ENCODE measurements around the gene CPNE7.
"Not testable (repeated sequence)": the region's sequence is repeated elsewhere in the genome, so short reads cannot be mapped to it uniquely, and the experiment has no call there.

Gene CPNE7

GRCh38 chr16:89586218-89586617 lies 10.7 kb downstream of the CPNE7 start:
- DNase-seq, result no peak

- DNase-seq, result no peak
Measured at GRCh38 chr16:89586853-89587252, 11.3 kb downstream of the CPNE7 start.

- DNase-seq, result not testable (repeated sequence)
Measured at GRCh38 chr16:89587676-89588075, 12.1 kb downstream of the CPNE7 start.

GRCh38 chr16:89588413-89589109 lies 13.0 kb downstream of the CPNE7 start:
- no peak for DNase-seq

GRCh38 chr16:89589241-89589926 lies 13.8 kb downstream of the CPNE7 start:
- no peak for DNase-seq

GRCh38 chr16:89593841-89594240 lies 18.3 kb downstream of the CPNE7 start:
- DNase-seq, result no peak

GRCh38 chr16:89595330-89596060 lies 19.9 kb downstream of the CPNE7 start:
- no peak for DNase-seq

- no peak for DNase-seq
Measured at GRCh38 chr16:89596061-89596689, 20.6 kb downstream of the CPNE7 start.

- no peak for DNase-seq
Measured at GRCh38 chr16:89596957-89597649, 21.5 kb downstream of the CPNE7 start.

- peak; percentile 0 for DNase-seq
Measured at GRCh38 chr16:89598199-89598598, 22.6 kb downstream of the CPNE7 start.

- DNase-seq, result no peak
Measured at GRCh38 chr16:89599451-89599858, 23.9 kb downstream of the CPNE7 start.

- no peak for DNase-seq
Measured at GRCh38 chr16:89599902-89600301, 24.3 kb downstream of the CPNE7 start.

- DNase-seq, result no peak
Measured at GRCh38 chr16:89600427-89600826, 24.9 kb downstream of the CPNE7 start.

GRCh38 chr16:89600956-89601355 lies 25.4 kb downstream of the CPNE7 start:
- DNase-seq, result no peak

- no peak for DNase-seq
Measured at GRCh38 chr16:89601906-89602272, 26.3 kb downstream of the CPNE7 start.

GRCh38 chr16:89602273-89602951 lies 26.9 kb downstream of the CPNE7 start:
- DNase-seq, result no peak

GRCh38 chr16:89602952-89603590 lies 27.5 kb downstream of the CPNE7 start:
- no peak for DNase-seq

GRCh38 chr16:89604764-89605163 lies 29.2 kb downstream of the CPNE7 start:
- DNase-seq, result no peak

GRCh38 chr16:89605186-89605970 lies 29.8 kb downstream of the CPNE7 start:
- no peak for DNase-seq

- no peak for DNase-seq
Measured at GRCh38 chr16:89606006-89606405, 30.4 kb downstream of the CPNE7 start.

GRCh38 chr16:89607453-89607852 lies 31.9 kb downstream of the CPNE7 start:
- no peak for DNase-seq

Measured in NCI-H446 treated with DMSO at 0.1 percent for 48 hours (cell line).